Esophagus (tissue), 2 donors: Measurements from ENCODE around the gene ARFGEF2. TPM values are rescaled to one million over a fixed set of nuclear protein-coding genes. Genes with fewer than 3 reads are reported as not detected.
"Not testable (repeated sequence)": the region's sequence is repeated elsewhere in the genome, so short reads cannot be mapped to it uniquely, and the experiment has no call there.

Source experiments
- H3K27ac ChIP-seq, 2 donors: one replicate each; pipeline ENCODE4 v1.5.1; 2013; ENCODE audit warnings: low read depth in 2 of 2, mild to moderate bottlenecking in 2 of 2, inconsistent platforms in 1 of 2, low read length in 1 of 2, moderate library complexity in 1 of 2
- H3K27me3 ChIP-seq, 2 donors: one replicate each; pipeline ENCODE4 v1.6.1; 2013; ENCODE audit warnings: low read length in 2 of 2, control low read depth in 1 of 2, mild to moderate bottlenecking in 1 of 2; ENCODE audit not compliant: insufficient read depth in 2 of 2, control insufficient read depth in 1 of 2
- H3K36me3 ChIP-seq, 2 donors: one replicate each; pipeline ENCODE4 v1.6.1; 2013; ENCODE audit warnings: low read length in 1 of 2; ENCODE audit not compliant: control insufficient read depth in 2 of 2, insufficient read depth in 2 of 2
- H3K4me1 ChIP-seq, 2 donors: one replicate each; pipeline ENCODE4 v1.6.1; 2013; ENCODE audit warnings: low read length in 1 of 2; ENCODE audit not compliant: control insufficient read depth in 2 of 2, insufficient read depth in 2 of 2
- H3K4me3 ChIP-seq, 2 donors: one replicate each; pipeline ENCODE4 v1.5.1; 2013; ENCODE audit warnings: low read length in 2 of 2, mild to moderate bottlenecking in 2 of 2, low read depth in 1 of 2, moderate library complexity in 1 of 2
- H3K9me3 ChIP-seq, 2 donors: one replicate each; pipeline ENCODE4 v1.6.1; 2013; ENCODE audit warnings: mild to moderate bottlenecking in 2 of 2, low read depth in 1 of 2, low read length in 1 of 2, moderate library complexity in 1 of 2; ENCODE audit not compliant: control insufficient read depth in 2 of 2, insufficient read depth in 1 of 2
- WGBS, 2 donors: extraction: QIAGEN DNeasy Blood & Tissue Kit; methylation state at CpG; one replicate each; pipeline ENCODE4 v1.1.7; 2013; 5-methylcytosine and 5-hydroxymethylcytosine counted together
- polyA plus RNA-seq, 2 donors: library from polyadenylated mRNA; stranded (reverse); fragments of 200-250 nt; gene quantifications; one replicate each; pipeline ENCODE4 v1.2.3, GENCODE V29; 2013
- donor health status: healthy with polysubstance abuse.
- donor health status: Bipolar disorder and iron deficiency.

ARFGEF2 gene
- polyA plus RNA-seq, 2 donors = 6.5 to 8.2 TPM

GRCh38 chr20:48975955-48976354 is 54.4 kb downstream of the ARFGEF2 start:
- no peak overlapping the region for H3K4me3 ChIP-seq
- H3K9me3 ChIP-seq = no peaks in the 10 kb centered on the region
- no peaks in the 10 kb centered on the region for H3K27me3 ChIP-seq
- WGBS, 2 donors = 72 to 80% methylated on average over 9 of the region's 9 CpGs
- no peaks in the 10 kb centered on the region for H3K4me1 ChIP-seq
- H3K36me3 ChIP-seq = peaks cover 9 to 12% of the 10 kb centered on the region in 2 donors
- peak overlapping the region; percentile 6 to 14 for H3K27ac ChIP-seq

- H3K4me1 ChIP-seq, H3K27me3 ChIP-seq, H3K27ac ChIP-seq, H3K9me3 ChIP-seq, H3K4me3 ChIP-seq: not testable (repeated sequence)
- peaks cover 8 to 16% of the 10 kb centered on the region in 2 donors for H3K36me3 ChIP-seq
- 93 to 95% methylated on average over 2 of the region's 2 CpGs for WGBS, 2 donors
Observed at GRCh38 chr20:48979980-48980379, 58.5 kb downstream of the ARFGEF2 start.

GRCh38 chr20:48983423-48984400 is 62.2 kb downstream of the ARFGEF2 start:
- peak overlapping the region; percentile 3 to 36 for H3K27ac ChIP-seq
- 59 to 64% methylated on average over 5 of the region's 5 CpGs for WGBS, 2 donors
- no peak overlapping the region for H3K4me3 ChIP-seq
- peaks cover 0 to 2% of the 10 kb centered on the region in 2 donors for H3K4me1 ChIP-seq
- H3K27me3 ChIP-seq = no peaks in the 10 kb centered on the region
- H3K36me3 ChIP-seq = peaks cover 11 to 23% of the 10 kb centered on the region in 2 donors
- H3K9me3 ChIP-seq = peaks cover 2 to 6% of the 10 kb centered on the region in 2 donors

GRCh38 chr20:48984575-48985219 is 63.2 kb downstream of the ARFGEF2 start:
- WGBS, 2 donors = 78 to 89% methylated on average over 10 of the region's 10 CpGs
- Histone ChIP-seq H3K9me3 (peaks cover 2 to 6% of the 10 kb centered on the region in 2 donors), H3K36me3 (peaks cover 16 to 28% of the 10 kb centered on the region in 2 donors), H3K4me3 (no peak overlapping the region), H3K4me1 (peaks cover 0 to 2% of the 10 kb centered on the region in 2 donors), H3K27me3 (no peaks in the 10 kb centered on the region), H3K27ac (no peak overlapping the region)

- peaks cover 2 to 6% of the 10 kb centered on the region in 2 donors for H3K9me3 ChIP-seq
- peaks cover 0 to 2% of the 10 kb centered on the region in 2 donors for H3K4me1 ChIP-seq
- no peak overlapping the region for H3K27ac ChIP-seq
- peaks cover 24 to 37% of the 10 kb centered on the region in 2 donors for H3K36me3 ChIP-seq
- no peak overlapping the region for H3K4me3 ChIP-seq
- no peaks in the 10 kb centered on the region for H3K27me3 ChIP-seq
- 69 to 77% methylated on average over 2 of the region's 2 CpGs for WGBS, 2 donors
Observed at GRCh38 chr20:48986899-48987298, 65.4 kb downstream of the ARFGEF2 start.

GRCh38 chr20:48990467-48990866 is 69.0 kb downstream of the ARFGEF2 start:
- no peak overlapping the region for H3K27ac ChIP-seq
- no peak overlapping the region for H3K4me3 ChIP-seq
- 84 to 87% methylated on average over 1 of the region's 1 CpG for WGBS, 2 donors
- no peaks in the 10 kb centered on the region for H3K27me3 ChIP-seq
- no peaks in the 10 kb centered on the region for H3K9me3 ChIP-seq
- peaks cover 24 to 31% of the 10 kb centered on the region in 2 donors for H3K36me3 ChIP-seq
- no peaks in the 10 kb centered on the region for H3K4me1 ChIP-seq

GRCh38 chr20:48995589-48995988 is 74.1 kb downstream of the ARFGEF2 start:
- H3K9me3 ChIP-seq = no peaks in the 10 kb centered on the region
- WGBS, 2 donors = 71 to 76% methylated on average over 4 of the region's 4 CpGs
- no peaks in the 10 kb centered on the region for H3K27me3 ChIP-seq
- peaks cover 10 to 34% of the 10 kb centered on the region in 2 donors for H3K36me3 ChIP-seq
- H3K27ac ChIP-seq = no peak overlapping the region
- no peak overlapping the region for H3K4me3 ChIP-seq
- peaks cover 0 to 3% of the 10 kb centered on the region in 2 donors for H3K4me1 ChIP-seq

GRCh38 chr20:48999890-49000870 is 78.7 kb downstream of the ARFGEF2 start:
- Histone ChIP-seq H3K9me3 (no peaks in the 10 kb centered on the region), H3K27ac (peak overlapping the region; percentile 35 to 57), H3K4me1 (peaks cover 0 to 3% of the 10 kb centered on the region in 2 donors), H3K4me3 (no peak overlapping the region), H3K27me3 (no peaks in the 10 kb centered on the region), H3K36me3 (peaks cover under 1 to 20% of the 10 kb centered on the region in 2 donors)
- WGBS, 2 donors = 37 to 48% methylated on average over 3 of the region's 3 CpGs

- Histone ChIP-seq H3K4me3 (no peak overlapping the region), H3K4me1 (peaks cover 0 to 3% of the 10 kb centered on the region in 2 donors), H3K36me3 (peaks cover 0 to 12% of the 10 kb centered on the region in 2 donors), H3K27me3 (no peaks in the 10 kb centered on the region), H3K27ac (no peak overlapping the region), H3K9me3 (no peaks in the 10 kb centered on the region)
- 97% methylated on average over 7 of the region's 7 CpGs for WGBS, 2 donors
Observed at GRCh38 chr20:49001741-49002140, 80.2 kb downstream of the ARFGEF2 start.
